Esophagus (tissue), 2 donors: Measurements from ENCODE around the gene MARCOL. TPM values are rescaled to one million over a fixed set of nuclear protein-coding genes. Genes with fewer than 3 reads are reported as not detected.
A peak's percentile ranks its signal among the peaks of the same experiment; 100 is the strongest.

Source experiments
- H3K27ac ChIP-seq, 2 donors: one replicate each; pipeline ENCODE4 v1.5.1; 2013; ENCODE audit warnings: low read depth in 2 of 2, mild to moderate bottlenecking in 2 of 2, inconsistent platforms in 1 of 2, low read length in 1 of 2, moderate library complexity in 1 of 2
- H3K27me3 ChIP-seq, 2 donors: one replicate each; pipeline ENCODE4 v1.6.1; 2013; ENCODE audit warnings: low read length in 2 of 2, control low read depth in 1 of 2, mild to moderate bottlenecking in 1 of 2; ENCODE audit not compliant: insufficient read depth in 2 of 2, control insufficient read depth in 1 of 2
- H3K36me3 ChIP-seq, 2 donors: one replicate each; pipeline ENCODE4 v1.6.1; 2013; ENCODE audit warnings: low read length in 1 of 2; ENCODE audit not compliant: control insufficient read depth in 2 of 2, insufficient read depth in 2 of 2
- H3K4me1 ChIP-seq, 2 donors: one replicate each; pipeline ENCODE4 v1.6.1; 2013; ENCODE audit warnings: low read length in 1 of 2; ENCODE audit not compliant: control insufficient read depth in 2 of 2, insufficient read depth in 2 of 2
- H3K4me3 ChIP-seq, 2 donors: one replicate each; pipeline ENCODE4 v1.5.1; 2013; ENCODE audit warnings: low read length in 2 of 2, mild to moderate bottlenecking in 2 of 2, low read depth in 1 of 2, moderate library complexity in 1 of 2
- H3K9me3 ChIP-seq, 2 donors: one replicate each; pipeline ENCODE4 v1.6.1; 2013; ENCODE audit warnings: mild to moderate bottlenecking in 2 of 2, low read depth in 1 of 2, low read length in 1 of 2, moderate library complexity in 1 of 2; ENCODE audit not compliant: control insufficient read depth in 2 of 2, insufficient read depth in 1 of 2
- WGBS, 2 donors: extraction: QIAGEN DNeasy Blood & Tissue Kit; methylation state at CpG; one replicate each; pipeline ENCODE4 v1.1.7; 2013; 5-methylcytosine and 5-hydroxymethylcytosine counted together
- polyA plus RNA-seq, 2 donors: library from polyadenylated mRNA; stranded (reverse); fragments of 200-250 nt; gene quantifications; one replicate each; pipeline ENCODE4 v1.2.3, GENCODE V29; 2013
- donor health status: healthy with polysubstance abuse.
- donor health status: Bipolar disorder and iron deficiency.

MARCOL gene, protein sequence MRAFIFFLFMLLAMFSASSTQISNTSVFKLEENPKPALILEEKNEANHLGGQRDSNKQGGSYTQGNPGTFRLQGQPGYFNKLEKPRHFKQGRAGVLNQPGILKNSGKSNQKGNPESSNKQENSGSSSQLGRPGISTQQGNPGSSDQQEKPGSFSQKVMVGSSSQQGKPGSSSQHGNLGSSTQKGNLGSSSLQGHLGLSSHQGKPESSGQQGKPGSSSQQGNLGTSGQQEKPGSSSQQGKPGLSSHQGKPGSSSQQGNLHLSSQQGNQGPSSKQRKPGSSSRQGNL
- polyA plus RNA-seq = not detected

DNA sequence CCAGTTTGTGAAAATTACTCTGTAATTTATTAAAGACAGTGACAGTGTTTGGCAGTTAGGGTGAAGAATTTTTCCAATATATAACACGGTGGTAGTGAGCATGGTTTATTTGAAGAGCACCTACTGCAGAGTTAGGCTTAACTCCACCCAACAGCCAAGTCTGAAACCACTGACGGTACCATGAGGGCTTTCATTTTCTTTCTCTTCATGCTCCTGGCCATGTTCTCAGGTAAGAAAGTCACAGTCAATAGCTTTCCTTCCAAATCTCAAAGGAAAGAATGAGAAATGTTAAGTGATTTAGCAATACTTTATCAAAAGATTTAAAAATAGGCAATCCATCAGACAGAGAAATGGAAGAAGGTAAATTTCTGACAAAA lies at the start of gene MARCOL:
Gene MARCOL (plus strand): TSS at position 108 of the 377 bp plus-strand sequence. CDS start 73 bp downstream, at position 181.
- no peaks in the 10 kb centered on the region for H3K4me1 ChIP-seq
- H3K36me3 ChIP-seq = no peaks in the 10 kb centered on the region
- H3K27ac ChIP-seq = no peak within 1 kb of the TSS
- 47 to 55% methylated on average over 2 of the region's 2 CpGs for WGBS, 2 donors
- no peak within 1 kb of the TSS for H3K4me3 ChIP-seq
- no peaks in the 10 kb centered on the region for H3K9me3 ChIP-seq
- H3K27me3 ChIP-seq = no peaks in the 10 kb centered on the region

DNA sequence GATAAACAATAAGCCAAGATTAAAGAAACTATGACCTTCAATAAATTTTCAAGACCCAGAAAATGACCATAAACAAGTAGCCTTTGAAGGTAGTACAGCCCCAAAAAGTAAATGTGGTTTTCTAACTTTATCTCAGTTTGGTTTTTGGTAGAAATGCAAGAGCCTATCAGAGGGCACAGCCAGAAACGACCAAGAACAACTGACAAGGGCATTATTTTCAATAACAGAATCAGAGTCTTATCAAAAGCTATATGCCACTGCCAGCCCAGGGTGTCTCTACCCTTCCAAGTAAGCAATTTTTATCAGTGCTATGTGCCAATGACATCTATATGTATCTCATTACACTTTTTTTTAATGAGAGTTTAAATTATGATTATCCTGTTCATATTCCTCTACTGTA lies 47.3 kb upstream of the MARCOL start:
- H3K4me1 ChIP-seq = no peaks in the 10 kb centered on the region
- no peak overlapping the region for H3K27ac ChIP-seq
- no peaks in the 10 kb centered on the region for H3K27me3 ChIP-seq
- 40 to 53% methylated on average over 1 of the region's 1 CpG for WGBS, 2 donors
- H3K36me3 ChIP-seq = no peaks in the 10 kb centered on the region
- H3K9me3 ChIP-seq = no peaks in the 10 kb centered on the region
- no peak overlapping the region for H3K4me3 ChIP-seq

DNA sequence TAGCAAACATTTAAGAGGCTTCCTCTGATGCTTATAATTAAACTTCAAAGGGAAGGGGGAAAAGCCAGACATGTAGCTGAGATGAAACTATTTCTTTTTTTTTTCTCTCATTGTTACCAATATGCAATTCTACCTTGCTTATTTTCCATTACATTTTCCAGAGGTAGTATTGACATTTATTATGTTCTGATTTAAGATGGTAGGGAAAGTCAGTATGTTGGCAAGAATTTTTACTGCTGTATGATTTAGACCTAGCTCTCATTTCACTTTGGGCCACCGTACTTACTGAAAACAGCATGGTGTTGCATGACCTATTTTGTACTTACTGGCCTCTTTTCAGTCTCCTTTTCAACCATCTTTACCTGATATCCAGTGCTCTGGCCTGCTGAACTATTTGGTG lies 45.1 kb upstream of the MARCOL start:
- Histone ChIP-seq H3K4me1 (no peaks in the 10 kb centered on the region), H3K36me3 (no peaks in the 10 kb centered on the region), H3K9me3 (no peaks in the 10 kb centered on the region), H3K27me3 (no peaks in the 10 kb centered on the region), H3K27ac (no peak overlapping the region), H3K4me3 (no peak overlapping the region)
- 72 to 90% methylated on average over 1 of the region's 1 CpG for WGBS, 2 donors

DNA sequence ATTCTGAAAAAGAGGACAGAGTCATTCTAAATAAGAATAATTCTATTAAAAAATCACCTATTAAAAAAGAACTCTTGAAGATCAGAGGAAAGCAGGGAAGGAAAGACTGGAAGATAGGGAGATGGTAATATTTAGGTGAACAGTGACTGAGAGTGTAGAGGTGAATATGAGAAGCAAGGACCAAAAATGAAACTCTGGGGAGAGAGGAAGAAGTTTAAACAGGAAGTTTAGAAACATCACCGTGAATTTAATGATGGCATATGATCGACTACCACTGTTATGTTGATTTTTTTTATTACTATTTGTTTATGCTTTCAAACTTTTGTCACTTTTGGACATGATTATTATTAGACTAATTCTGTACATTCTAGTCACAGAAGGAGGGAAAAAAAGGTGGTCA lies 37.2 kb upstream of the MARCOL start:
- 70 to 76% methylated on average over 2 of the region's 2 CpGs for WGBS, 2 donors
- Histone ChIP-seq H3K4me1 (no peaks in the 10 kb centered on the region), H3K27me3 (no peaks in the 10 kb centered on the region), H3K27ac (no peak overlapping the region), H3K4me3 (no peak overlapping the region), H3K9me3 (no peaks in the 10 kb centered on the region), H3K36me3 (no peaks in the 10 kb centered on the region)

DNA sequence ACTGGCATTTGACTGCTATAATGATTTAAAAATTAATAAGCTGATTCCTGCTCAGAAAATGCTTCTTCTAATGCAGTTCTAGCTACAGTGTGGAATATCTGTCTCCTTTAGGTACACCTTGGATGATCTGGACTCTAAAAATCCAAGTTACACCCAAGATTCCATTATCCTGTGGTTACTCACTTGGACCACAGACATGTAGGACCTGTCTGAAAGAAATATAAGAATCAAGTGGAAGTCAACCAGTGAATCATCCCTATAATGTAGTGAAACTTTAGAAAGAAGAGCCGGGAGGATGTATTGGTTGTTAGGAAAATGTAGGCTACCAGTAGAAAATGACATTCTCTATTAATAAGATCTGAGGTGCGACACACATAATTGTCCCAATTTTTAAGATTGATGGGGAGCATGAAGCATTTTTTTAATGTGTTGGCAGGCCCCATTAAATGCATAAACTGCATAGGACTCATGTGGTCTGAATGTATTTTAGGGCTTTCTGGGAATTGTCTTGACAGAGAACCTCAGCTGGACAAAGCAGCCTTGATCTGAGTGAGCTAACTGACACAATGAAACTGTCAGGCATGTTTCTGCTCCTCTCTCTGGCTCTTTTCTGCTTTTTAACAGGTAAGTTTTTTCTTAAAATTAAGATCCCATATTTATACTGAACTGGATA lies 35.7 kb upstream of the MARCOL start, which contains the start of gene SPINK6:
Gene SPINK6 (plus strand): TSS at position 512 of the 673 bp plus-strand sequence. CDS start 55 bp downstream, at position 567.
- WGBS, 2 donors = 86 to 91% methylated on average over 2 of the region's 2 CpGs
- no peak within 1 kb of the TSS for H3K4me3 ChIP-seq
- H3K9me3 ChIP-seq = no peaks in the 10 kb centered on the region
- no peaks in the 10 kb centered on the region for H3K27me3 ChIP-seq
- no peaks in the 10 kb centered on the region for H3K36me3 ChIP-seq
- H3K4me1 ChIP-seq = no peaks in the 10 kb centered on the region
- H3K27ac ChIP-seq = no peak within 1 kb of the TSS

DNA sequence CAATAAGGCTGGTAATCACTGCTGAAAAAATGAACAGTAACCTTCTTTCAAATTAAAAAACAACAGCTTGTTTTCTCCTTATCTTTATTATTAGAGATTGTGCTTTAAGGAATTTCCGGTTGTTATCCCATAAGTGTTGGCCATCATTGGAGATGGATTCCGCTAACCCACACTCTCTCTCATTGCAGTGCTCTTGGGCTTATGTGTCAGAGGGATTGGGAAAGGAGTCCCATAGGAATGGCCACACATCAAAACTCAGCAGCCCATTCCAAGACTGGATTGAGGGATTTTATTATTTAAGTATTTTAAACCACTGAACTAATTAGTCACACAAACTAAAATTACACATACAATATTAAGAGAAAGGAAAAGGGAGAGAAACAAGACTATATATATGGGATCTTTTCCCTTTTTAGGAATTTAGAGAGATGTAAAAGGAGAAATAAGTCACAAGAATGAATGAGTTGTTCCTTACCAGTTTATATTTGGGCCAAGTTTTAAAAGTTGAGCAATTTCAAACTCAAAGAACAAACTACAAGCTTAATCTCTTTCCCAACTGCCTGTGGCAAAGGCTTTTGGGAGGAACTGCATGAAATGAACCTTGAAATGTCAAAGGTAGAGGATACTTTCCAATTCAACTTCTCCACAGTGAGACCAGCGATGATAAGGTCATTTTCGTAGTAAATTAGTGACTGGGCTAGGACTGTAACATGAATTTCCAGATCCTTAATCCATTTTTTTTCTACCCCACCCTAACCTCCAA lies 33.1 kb upstream of the MARCOL start:
- WGBS, 2 donors = 67 to 68% methylated on average over 4 of the region's 4 CpGs
- Histone ChIP-seq H3K9me3 (no peaks in the 10 kb centered on the region), H3K4me1 (no peaks in the 10 kb centered on the region), H3K4me3 (no peak overlapping the region), H3K27me3 (no peaks in the 10 kb centered on the region), H3K36me3 (no peaks in the 10 kb centered on the region), H3K27ac (no peak overlapping the region)

DNA sequence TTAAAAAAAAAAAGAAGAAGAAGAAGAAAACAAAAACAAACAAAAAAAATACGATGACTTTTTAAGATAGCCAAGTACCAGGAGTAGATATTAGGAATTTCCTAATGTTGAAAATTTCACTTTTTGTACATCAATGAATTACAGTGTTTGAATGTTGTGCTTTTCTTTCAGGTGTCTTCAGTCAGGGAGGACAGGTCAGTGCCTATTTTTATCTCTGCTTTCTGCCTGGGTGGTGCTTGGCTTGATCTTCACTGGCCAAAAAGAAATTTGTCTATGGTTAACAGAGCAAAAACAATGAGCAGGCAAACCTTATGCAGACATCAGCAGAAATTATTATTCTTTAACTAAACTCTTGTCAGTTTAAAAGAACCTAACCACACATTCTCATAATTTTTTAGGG lies 32.5 kb upstream of the MARCOL start:
- Histone ChIP-seq H3K27ac (no peak overlapping the region), H3K27me3 (no peaks in the 10 kb centered on the region), H3K36me3 (no peaks in the 10 kb centered on the region), H3K4me3 (no peak overlapping the region), H3K4me1 (no peaks in the 10 kb centered on the region), H3K9me3 (no peaks in the 10 kb centered on the region)
- WGBS, 2 donors = 38 to 52% methylated on average over 1 of the region's 1 CpG

DNA sequence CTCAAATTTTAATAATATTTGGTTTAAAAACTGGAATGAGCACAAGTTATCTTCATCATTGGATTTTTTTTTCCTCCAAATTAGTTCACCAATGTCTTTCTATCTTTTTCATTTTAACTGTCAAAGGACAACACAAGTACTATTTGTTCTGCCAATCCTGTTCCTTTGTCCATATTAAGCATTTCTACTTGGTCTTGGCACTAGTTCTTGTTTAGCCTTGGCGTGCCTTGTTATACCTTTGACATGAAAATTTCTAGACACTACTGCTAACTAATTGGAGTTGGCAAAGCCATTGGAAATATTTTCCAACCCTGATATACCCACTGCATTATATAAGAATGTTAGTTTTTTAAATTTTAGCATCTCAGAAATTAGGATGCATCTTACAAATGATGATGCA lies 31.7 kb upstream of the MARCOL start:
- H3K27me3 ChIP-seq = no peaks in the 10 kb centered on the region
- no peak overlapping the region for H3K4me3 ChIP-seq
- no peaks in the 10 kb centered on the region for H3K4me1 ChIP-seq
- H3K36me3 ChIP-seq = no peaks in the 10 kb centered on the region
- 42 to 55% methylated on average over 1 of the region's 1 CpG for whole genome bisulfite sequencing, 2 donors
- no peak overlapping the region for H3K27ac ChIP-seq
- H3K9me3 ChIP-seq = no peaks in the 10 kb centered on the region

DNA sequence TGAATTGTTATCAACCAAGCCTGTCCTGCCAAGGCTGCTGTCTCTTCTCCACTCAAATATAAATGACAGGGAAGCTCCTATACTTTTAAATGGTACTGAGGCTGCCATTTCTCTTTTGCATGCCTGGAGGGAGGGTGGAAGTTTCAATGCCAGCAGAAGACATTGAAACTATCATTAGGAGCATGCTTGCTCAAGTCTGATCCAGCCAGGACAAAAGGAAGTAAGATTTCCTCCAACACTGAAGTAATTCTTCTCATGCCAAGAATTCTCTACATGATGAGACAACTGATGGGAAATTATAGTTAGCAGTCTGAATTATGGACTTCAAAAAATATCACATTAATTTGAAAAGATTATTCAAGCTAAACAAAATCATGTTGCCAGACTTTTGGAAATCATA lies 30.1 kb upstream of the MARCOL start:
- Histone ChIP-seq H3K27ac (peak overlapping the region in 1 of 2 donors; percentile 45), H3K36me3 (no peaks in the 10 kb centered on the region), H3K4me1 (no peaks in the 10 kb centered on the region), H3K9me3 (no peaks in the 10 kb centered on the region), H3K27me3 (no peaks in the 10 kb centered on the region), H3K4me3 (no peak overlapping the region)
